T-helper 1 cell treated with Interleukin-12 subunit alpha and Interleukin-12 subunit beta and Interleukin-4 antibody, amounts not matched to agents 30 ng/mL and 1 ng/mL, for 36 hours (primary cell): ENCODE measurements around the gene ZNF136. TPM values are rescaled to one million over a fixed set of nuclear protein-coding genes. Genes with fewer than 3 reads are reported as not detected.

Source experiments
- intact Hi-C: fragments of 100-400 bp; cut with micrococcal nuclease; formaldehyde crosslinking; loops from one replicate; pipeline ENCODE4 v1.15.1; 2024
- total RNA-seq: library from RNA; stranded (reverse); gene quantifications from 2 replicates; pipeline ENCODE4 v1.2.3, GENCODE V29; 2022

Gene ZNF136
- 13.1 and 17.5 TPM in 2 replicates for total RNA-seq

DNA sequence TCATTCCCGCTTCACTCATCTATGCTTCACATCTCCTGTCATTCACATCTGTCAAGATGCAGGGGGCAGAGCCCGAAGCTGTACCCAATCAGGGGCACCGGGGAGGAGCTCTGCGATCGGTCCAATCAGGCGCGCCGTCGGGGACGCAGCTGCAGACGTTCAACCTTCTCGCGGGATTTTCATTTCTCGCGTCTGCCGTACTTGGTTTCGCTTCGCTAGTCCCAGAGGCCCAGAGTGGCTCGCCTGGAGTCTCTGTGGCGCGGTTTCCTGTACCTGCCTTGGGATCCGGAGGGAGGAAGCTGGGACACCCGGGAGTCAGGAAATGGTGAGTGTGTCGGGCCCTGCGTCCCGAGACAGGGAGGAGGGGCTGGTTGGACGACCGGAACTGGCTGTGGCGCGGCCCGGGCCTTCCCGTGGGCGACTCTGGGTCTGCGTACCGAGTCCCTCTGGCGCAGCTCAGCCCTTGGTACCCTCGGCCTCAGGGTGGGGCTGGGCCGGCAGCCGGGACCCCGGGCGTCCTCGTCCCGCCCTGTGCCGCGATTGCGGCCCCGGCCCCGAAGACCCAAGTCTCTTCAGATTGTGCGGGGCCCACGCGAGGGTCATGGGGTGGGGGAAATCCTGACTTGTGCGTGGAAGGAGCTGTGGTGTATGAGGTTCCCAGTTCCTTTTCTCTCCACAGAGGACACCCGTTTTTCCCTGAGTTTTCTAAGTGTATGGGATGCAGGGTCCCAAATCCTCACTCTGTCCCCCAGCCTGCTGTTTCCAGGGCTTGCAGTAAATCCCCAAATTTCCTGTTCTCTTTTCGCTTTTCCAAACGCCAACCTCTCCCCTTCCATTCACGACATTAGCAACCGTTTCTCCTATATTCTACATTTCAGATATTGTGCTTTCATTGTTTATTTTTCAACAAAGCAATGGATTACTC is at the start of gene ZNF136:
TSS of gene ZNF136 (plus strand) at position 215 of the 925 bp plus-strand sequence. CDS start at position 323, 108 bp downstream.
- intact Hi-C loops: loop anchor here (1.0 to 5.0 kb wide), 15 partner anchors 23 to 566 kb away; partner anchors contain the start of genes DHPS, ZNF20, ZNF44 and ZNF443

DNA sequence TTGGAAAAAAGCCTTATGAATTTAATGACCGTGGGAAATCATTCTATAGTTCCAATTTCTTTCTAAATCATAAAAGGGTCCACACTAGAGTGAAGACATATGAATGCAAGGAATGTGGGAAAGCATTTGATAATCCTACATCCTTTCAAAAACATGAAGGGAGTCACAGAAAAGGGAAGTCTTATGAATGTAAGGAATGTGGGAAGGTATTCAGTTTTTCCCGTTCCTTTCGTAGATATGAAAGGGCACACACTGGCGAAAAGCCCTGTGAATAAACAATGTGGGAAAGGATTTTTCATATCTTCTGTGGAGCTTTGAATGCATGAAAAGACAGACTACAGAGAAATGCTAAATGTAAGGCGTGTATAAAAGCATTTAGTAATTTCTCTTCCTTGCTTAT is 49.8 kb upstream of the ZNF136 start:
- intact Hi-C loops: no loop called here

DNA sequence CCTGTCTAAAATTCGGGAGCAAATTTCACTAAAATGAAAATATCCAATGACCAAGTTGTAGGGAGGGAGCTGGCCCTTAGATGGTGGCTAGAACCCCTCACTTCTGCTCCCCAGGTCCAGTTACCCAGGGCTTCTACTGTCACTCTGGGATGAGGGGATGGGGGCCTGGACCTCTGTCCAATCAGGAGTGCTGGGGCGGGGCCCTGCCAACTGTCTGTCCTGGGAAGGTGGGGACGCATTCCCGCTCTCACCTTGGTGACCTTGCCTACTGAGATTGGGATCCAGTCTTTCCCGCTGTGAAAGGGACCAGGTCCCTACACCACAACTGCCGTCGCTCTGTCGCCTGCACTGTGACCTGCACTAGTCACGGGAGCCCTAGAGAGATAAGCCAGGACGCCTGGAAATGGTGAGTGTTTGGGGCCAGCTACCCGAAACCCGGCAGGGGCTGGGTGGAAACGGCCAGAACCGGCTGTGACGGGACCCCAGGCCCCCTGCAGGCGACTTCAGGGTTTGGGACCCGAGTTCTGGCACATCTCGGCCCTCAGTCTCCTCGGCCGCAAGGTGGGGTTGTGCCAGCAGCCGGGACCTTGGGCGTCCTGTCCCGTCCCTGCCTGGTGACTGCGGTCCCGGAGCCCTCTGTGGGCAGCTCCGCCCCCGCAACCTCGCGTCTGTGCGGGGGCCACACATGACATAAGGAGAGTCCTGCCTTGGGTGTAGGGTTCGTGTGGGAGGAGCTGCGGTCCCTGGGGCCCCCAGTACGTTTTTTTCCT is 45.5 kb upstream of the ZNF136 start:
- intact Hi-C loops: no loop called here

DNA sequence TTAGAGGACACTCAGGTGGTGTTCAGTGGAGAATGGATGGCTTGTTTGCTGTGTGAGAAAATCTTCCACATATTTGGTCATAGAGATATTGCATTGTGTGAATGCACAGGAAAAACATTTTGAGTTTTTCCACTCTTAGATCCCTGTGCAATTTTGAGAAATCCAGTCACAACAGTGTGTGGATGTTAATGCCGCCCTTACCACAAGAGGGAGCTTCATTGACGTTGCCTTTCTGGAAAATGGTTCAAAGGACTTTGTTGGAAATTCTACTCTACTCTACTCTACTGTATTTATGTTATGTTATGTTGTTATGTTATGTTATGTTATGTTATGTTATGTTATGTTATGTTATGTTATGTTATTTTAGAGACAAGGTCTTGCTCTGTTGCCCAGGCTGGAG is 36.2 kb upstream of the ZNF136 start:
- intact Hi-C loops: no loop called here

DNA sequence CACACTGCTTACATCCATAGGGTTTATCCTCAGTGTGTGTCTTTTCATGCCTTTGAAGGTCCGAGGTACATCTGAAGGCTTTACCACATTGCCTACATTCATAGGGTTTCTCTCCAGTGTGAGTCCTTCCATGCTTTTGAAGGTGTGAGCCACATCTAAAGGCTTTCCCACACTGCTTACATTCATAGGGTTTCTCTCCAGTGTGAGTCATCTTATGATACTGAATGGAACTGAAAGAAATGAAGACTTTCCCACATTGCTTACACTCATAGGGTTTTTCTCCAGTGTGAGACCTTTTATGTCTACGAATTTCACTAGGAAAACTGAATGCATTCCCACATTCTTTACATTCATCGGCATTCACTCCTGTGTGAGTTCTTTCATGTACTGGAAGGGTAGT is 29.8 kb upstream of the ZNF136 start:
- intact Hi-C loops: no loop called here

DNA sequence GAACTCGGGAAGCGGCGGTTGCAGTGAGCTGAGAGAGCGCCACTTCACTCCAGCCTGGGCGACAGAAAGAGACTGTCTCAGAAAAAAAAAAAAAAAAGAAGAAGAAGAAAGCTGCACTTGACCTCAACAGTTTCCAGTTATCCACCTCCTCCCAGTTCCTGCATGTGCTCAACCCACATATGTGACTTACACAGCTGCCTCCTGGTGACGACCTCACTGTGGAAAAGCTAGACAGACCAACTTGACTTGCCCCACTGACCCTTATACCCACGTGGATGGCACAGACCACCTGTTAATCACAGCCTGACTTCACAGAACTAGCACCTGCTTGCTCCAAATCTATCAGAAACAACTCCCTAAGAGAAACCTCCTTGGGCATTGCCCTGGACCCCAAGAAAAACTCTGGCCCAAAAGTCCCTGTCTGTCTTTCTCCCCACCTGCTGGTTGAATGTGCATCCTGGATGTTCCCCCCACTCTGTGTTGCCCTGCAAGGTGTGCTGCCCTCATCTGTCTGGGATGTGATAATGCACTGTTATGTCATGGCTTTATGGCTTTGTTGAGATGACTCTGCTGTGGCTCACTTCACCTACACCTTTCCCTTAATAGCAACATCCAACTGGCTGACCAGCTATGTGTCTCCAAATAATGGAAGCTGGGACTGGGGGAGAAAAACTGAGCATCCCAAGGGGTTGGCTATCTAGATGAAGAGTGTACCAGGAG is 25.5 kb upstream of the ZNF136 start:
- intact Hi-C loops: no loop called here

DNA sequence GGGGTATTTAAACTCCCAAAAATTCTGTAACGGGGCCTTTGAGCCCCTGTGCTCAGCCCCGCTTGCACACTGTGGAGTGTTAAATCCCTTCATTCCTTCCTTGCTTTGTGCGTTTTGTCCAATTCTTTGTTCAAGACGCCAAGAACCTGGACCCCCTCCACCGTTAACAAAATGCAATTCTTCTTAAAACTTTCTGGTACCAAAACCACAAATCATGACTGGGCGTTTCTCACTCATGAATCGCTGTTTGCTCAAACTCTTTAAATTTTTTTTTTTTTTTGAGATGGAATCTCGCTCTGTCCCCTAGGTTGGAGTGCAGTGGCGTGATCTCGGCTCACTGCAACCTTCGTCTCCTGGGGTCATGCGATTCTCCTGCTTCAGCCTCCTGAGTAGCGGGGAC is 23.6 kb upstream of the ZNF136 start:
- intact Hi-C loops: no loop called here

DNA sequence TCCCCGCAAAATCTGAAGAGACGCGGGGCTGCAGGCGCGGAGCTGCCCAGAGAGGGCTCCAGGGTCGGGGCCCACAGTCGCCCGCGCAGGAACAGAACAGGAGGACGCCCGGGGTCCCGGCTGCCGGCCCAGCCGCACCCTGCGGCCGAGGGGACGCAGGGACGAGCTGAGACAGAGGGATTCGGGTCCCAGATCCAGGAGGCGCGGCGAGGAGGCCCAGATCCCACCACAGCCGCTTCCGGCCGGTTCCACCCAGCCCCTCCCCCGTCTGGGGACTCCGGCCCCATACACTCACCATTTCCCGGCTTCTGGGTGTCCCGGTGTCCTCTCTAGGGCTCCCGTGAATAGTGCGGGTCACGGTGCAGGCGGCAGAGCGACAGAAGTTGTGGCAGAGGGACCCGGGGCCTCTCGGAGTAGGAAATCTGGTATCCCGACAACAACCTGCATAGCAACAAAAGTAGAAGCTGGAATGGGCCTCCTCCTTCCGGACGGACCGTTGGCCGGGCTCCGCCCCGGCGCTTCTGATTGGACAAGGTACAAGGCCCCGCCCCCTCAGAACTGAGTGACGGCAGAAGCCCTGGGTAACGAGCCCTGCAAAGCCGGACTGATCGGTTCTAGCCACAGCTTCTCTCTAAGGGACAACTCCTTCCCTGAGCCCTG is 22.9 kb upstream of the ZNF136 start, which contains the start of gene ZNF20:
TSS of gene ZNF20 (minus strand) at position 466 of the 660 bp plus-strand sequence. CDS start at position 298, 168 bp downstream.
- intact Hi-C loops: loop anchor here (1.0 kb wide), 5 partner anchors 22 to 326 kb away; partner anchors contain the start of genes ZNF44 and ZNF440

DNA sequence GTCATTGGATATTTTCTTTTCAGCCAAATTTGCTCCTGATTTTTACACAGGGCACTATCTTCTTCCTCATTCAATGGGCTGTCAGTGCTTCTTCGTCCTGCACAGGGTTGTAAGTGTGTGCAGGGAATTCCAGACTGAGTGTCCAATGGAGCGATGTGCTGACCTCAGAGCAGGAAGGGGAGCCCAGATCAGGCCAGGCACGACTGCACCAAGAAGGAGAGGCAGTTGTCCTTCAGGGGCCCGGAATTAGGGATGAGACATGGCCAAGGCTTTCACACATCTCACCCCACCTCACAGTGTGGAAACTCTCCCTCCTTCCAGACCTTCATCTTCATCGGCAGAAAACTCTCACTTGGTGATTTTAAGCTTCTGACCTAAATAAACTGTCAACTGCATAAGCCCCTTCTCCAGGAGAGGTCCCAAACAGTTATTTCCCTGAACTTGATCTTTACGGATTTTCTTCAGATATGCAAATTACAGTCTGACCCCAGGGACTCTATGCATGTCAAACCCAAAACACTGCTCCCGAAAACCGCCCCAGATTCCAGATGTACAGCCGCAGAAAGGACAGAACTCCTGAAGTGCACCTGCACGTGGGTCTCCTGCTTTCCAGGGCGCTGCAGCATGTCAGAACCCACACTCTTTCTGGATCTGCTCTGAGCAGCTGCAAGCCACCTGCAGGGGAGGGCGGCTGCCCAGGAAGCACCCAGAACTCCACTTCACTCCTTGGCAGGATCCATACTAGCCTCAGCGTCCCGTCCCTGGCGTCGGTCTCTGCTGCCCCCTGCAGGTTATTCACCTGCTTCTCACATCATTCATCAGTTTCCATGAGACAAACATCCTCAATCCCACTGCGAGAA is 22.1 kb upstream of the ZNF136 start:
- intact Hi-C loops: loop anchor here (1.0 kb wide), 14 partner anchors 22 to 543 kb away; partner anchors contain the start of genes MAN2B1, WDR83, ZNF44 and ZNF440

DNA sequence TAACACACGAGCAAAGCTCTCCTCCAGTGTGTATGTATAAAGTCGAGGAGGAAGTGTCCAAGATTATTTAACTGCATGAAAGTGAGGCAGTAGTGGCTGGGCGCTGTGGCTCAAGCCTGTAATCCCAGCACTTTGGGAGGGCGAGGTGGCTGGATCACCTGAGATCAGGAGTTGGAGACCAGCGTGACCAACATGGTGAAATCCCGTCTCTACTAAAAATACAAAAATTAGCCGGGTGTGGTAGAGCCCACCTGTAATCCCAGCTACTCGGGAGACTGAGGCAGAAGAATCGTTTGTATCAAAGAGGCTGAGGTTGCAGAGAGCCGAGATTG is 21.5 kb upstream of the ZNF136 start:
- intact Hi-C loops: loop anchor here (1.0 kb wide), 9 partner anchors 82 to 544 kb away; partner anchors contain the start of genes MAN2B1, WDR83, ZNF563 and ZNF627

DNA sequence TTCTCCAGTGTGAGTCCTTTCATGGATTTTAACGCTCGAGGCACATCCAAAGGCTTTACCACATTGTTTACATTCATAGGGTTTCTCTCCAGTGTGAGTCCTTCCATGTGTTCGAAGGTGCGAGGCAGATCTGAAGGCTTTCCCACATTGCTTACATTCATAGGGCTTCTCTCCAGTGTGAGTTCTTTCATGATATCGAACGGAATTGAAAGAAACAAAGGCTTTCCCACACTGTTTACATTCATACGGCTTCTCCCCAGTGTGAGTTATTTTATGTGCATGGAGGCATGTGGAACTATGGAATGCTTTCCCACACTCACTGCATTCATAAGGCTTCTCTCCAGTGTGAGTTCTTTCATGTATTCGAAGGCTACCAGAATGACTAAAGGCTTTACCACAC is 17.5 kb upstream of the ZNF136 start:
- intact Hi-C loops: no loop called here

DNA sequence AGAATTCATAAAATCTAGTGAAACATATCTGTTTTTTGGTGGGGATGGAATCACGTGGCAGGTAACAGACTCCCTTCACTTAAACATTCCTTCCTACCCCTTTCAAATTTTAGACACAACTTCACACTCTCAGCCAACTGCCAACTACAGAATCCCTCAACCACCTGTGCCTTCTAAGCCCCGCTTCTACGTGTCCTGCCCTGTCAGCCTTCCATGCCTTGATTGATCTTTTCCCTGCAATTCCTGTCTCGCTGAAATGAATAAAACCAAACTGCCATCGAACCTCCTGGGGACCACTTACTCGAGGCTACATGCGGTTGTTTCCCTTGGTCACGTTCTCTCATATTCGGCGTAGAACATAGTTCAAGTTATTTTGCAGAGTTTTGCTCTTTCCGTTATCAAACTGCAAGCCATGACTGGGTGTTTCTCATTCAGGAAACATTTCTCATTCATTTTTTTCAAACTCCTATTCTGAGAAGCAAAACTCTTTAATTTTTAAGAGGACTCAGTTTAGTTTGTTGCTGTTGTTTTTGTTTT is 7.5 kb upstream of the ZNF136 start:
- intact Hi-C loops: no loop called here

DNA sequence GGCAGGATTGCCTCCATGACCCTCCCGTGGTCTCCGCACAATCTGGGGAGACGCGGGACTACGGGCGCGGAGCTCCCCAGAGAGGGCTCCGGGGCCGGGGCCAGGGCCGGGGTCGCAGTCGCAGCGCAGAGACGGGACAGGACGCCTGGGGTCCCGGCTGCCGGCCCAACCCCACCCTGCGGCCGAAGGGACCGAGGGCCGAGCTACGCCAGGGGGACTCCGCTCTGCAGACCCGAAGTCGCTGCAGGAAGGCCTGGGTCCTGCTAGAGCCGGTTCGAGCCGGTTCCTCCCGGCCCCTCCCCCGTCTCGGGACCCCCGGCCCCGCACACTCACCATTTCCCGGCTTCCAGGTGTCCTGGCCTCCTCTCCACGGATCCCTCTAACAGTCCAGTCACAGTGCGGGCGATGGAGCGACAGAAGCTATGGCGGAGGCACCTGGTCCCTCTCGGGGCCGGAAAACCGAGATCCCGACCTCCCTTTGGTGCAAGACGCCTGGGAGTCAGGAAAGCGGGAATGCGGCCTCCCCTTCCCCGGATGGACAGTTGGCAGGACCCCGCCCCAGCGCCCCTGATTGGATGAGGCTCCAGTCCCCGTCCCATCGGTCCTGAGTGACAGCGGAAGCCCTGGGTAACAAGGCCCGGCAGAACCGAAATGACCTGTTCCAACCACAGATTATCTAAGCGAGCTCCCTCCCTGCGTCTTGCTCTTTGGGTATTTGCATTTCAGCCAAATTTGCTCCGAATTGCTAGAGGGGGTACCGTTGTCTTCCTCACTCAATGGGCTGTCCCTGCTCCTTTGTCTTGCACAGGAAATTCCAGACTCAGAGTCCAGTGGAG is 6.5 kb upstream of the ZNF136 start, which contains the start of gene ZNF625:
TSS of gene ZNF625 (minus strand) at position 512 of the 836 bp plus-strand sequence. CDS start at position 336, 176 bp downstream.
- intact Hi-C loops: no loop called here

DNA sequence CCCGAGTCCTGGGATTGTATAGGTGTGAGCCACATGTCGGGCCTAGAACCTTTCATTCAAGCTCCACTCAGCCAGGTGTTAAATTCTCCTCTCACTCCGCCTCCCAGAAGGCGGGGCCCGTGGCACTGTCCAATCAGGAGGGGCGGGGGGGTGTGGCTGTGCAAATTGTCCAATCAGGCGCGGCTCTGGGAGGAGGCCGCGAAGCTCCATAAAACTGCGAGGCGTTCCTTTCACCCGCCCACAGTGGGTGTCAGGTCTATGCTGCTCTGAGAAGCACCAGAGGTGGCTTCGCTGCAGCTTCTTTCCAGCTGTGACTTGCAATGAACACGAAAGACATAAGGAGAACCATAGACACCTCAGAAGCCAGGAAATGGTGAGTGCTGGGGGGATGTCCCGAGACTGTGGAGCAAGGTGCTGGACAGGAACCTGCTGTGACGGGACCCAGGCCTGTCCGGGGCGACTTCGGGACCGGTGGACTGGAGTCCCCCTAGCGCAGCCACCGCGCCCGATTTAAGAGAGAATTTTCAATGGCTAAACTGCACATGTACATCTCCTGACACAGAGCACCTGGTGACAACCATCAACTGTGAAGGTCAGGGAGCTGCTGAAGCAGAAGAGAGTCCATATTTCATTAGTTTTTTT is 3.0 kb upstream of the ZNF136 start:
- intact Hi-C loops: loop anchor here (5.0 kb wide), 1 partner anchor 337 kb away; no protein-coding TSS in a partner anchor

DNA sequence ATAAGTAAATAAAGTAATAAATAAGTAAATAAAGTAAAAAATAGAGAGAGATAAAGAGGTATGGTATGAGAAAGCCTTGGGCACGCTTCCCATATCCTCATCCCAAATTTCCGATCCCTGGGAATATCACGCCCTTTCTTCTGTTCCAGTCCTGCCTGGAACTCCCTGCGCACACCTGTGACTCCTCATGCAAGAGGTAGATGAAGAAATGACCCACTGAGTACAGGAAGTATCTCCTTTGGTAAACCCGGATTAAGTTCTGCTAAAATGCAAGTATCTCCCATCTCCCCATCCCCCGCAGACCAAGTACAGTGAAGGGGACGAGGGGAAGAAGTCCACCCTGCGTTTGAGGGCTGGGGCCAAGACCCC is 399 bp upstream of the ZNF136 start:
- intact Hi-C loops: loop anchor here (1.0 to 5.0 kb wide), 13 partner anchors 22 to 566 kb away; partner anchors contain the start of genes ZNF20, ZNF44, ZNF443 and ZNF490

DNA sequence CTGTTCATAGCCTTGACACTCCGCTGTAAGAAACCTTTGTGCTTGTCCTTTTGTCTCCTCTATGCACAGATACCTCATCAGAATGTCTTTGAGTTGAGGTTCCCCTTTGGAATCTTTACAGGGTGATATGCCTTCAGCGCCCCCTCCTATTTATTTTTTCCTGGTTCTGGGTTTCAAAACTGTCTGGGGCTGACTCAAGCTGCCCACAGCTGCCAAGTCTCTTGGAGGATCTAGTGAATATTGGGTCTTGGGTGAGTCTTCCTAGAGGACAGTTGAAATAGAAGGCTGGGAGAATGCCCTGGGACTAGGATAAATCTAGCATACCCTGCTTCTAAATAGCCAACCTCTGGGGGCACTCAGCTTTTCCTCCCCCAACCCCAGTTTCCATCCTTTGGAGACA is 930 bp downstream of the ZNF136 start:
- intact Hi-C loops: loop anchor here (1.0 to 5.0 kb wide), 8 partner anchors 169 to 567 kb away; partner anchors contain the start of genes DHPS, ZNF443, ZNF490 and ZNF563

DNA sequence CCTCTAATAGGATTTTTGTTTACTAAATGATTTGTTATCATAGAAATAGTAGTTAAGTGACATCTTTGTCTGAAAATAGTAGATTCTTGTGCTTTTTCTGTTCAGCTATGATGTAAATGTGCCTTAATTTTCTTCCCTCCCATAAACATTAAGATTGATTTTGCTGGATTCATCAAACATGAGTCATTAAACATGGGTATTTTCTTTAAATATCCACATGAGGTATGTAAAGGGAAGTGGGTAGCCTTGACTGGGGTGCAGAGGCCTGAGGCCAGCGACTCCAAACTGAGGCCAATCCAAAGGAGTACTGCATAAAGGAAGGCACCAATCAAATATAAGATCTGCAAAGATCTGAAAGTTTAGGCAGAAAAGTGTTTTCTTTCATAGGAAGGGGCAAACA is 3.7 kb downstream of the ZNF136 start:
- intact Hi-C loops: no loop called here

DNA sequence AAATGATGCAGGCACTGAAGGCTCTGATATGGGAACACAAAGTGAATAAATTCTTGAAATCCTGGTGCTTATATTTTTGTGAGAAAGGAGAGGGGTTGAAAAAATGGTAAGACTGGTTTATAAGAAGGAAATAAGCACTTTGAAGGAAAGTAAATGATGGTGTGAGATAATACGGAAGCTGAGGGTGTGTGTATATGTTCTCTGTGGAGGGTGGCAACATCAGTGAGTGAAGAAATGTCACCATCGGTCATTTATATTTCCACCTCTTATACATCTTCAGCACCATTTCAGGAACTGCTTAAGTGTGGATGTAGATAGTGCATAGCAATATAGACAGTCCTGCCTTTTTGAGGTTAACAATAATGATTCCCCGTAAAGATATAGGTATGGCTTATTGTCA is 17.5 kb downstream of the ZNF136 start:
- intact Hi-C loops: no loop called here
